Activated CD4-positive, alpha-beta memory T cell treated with anti-CD3 and anti-CD28 coated beads, Interleukin-2, amount 10 ng/mL, durations not matched to agents 7 days and 5 days (primary cell): ENCODE data around the gene CRABP2. TPM values are rescaled to one million over a fixed set of nuclear protein-coding genes. Genes with fewer than 3 reads are reported as not detected.

Experiments
- CTCF ChIA-PET: fragments of 350-600 bp; sonication (Branson Sonifier 250); formaldehyde crosslinking; loops from one replicate; lab custom pipeline; 2021; ENCODE audit warnings: antibody characterized with exemption, inconsistent platforms; lab: Charles Lee
- POLR2A ChIA-PET: fragments of 350-600 bp; sonication (Branson Sonifier 250); formaldehyde crosslinking; loops from one replicate; lab custom pipeline; 2021; ENCODE audit warnings: antibody characterized with exemption; lab: Charles Lee
- DNase-seq: peaks from one replicate; pipeline ENCODE4 v3.0.0-alpha.2; 2020
- H3K27ac Mint-ChIP-seq: one replicate; pipeline ENCODE4 v1.8.0; 2021; ENCODE audit warnings: mild to moderate bottlenecking, mixed read lengths
- H3K27me3 Mint-ChIP-seq: one replicate; pipeline ENCODE4 v1.8.0; 2021; ENCODE audit warnings: mixed read lengths
- H3K36me3 Mint-ChIP-seq: one replicate; pipeline ENCODE4 v1.8.0; 2021; ENCODE audit warnings: low read depth, mixed read lengths
- H3K4me1 Mint-ChIP-seq: one replicate; pipeline ENCODE4 v1.8.0; 2021; ENCODE audit warnings: mixed read lengths
- H3K4me3 Mint-ChIP-seq: one replicate; pipeline ENCODE4 v1.8.0; 2021; ENCODE audit warnings: mild to moderate bottlenecking, mixed read lengths
- H3K9me3 Mint-ChIP-seq: one replicate; pipeline ENCODE4 v1.8.0; 2021; ENCODE audit warnings: mixed read lengths
- total RNA-seq, 2 experiments: library from RNA; stranded (reverse); gene quantifications; one replicate each; pipeline ENCODE4 v1.2.3, GENCODE V29; 2021

CRABP2 gene
- total RNA-seq, 2 experiments from 2014 or later: 0.58 to 1.2 TPM

GRCh38 chr1:156706657-156707416 lies 1.5 kb upstream of the CRABP2 start:
- POLR2A ChIA-PET: interaction anchor here (0.6 to 3.3 kb wide), 11 partner anchors 9 to 45 kb away, joined by 3 to 11 read pairs (median 5); partner anchors contain the start of genes HDGF, ISG20L2 and METTL25B
- Mint-ChIP-seq H3K4me3 (peak overlapping the region; percentile 70), H3K27ac (no peak overlapping the region), H3K36me3 (no peaks in the 10 kb centered on the region), H3K27me3 (peaks cover 38% of the 10 kb centered on the region), H3K9me3 (no peaks in the 10 kb centered on the region), H3K4me1 (peaks cover 21% of the 10 kb centered on the region)
- CTCF ChIA-PET: interaction anchor here (0.6 to 10.7 kb wide), 14 partner anchors 9 to 186 kb away, joined by 3 to 109 read pairs (median 8); partner anchors contain the start of genes INSRR, MRPL24, NES and NTRK1
- DNase-seq: no peak

DNA sequence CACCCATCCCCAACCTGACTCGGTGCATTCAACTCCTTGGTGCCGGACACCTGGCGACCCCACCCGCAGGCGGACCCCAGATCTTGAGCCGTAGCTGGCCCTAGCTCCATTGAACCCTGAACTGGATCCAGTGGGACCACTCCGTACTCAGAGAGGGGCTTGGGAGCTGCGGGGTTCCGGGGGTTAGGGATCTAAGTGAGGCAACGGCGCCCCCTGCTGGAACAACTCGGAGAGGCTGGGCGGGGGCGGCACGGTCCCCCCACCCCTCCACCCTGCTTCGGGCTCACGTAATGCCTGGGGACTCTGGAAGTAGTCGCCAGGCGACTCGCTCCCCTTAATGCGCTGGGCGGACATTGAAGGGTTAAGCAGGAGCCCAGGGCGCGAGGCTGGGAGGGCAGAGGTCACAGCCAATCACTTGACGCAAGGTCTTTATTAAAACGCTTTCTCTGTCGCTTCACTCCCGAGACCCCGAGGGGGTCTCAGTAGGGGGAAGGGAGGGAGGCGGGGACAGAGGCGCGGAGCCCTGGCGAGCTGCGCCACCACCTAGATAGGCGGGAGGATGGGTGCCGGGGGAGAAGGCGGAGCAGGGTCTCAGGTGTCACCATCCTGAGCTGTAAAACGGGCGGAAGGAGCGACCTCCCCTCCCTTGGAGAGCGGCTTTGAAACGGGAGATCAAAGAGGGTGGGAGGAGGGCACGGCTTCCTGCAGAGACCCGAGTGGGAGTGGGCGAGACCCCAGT lies 704 bp upstream of the CRABP2 start:
- peak overlapping the region; percentile 70 for H3K4me3 Mint-ChIP-seq
- ChIA-PET CTCF (interaction anchor here (0.6 to 10.7 kb wide), 17 partner anchors 10 to 205 kb away, joined by 3 to 109 read pairs (median 7); partner anchors contain the start of genes INSRR, MRPL24, NES and NTRK1), POLR2A (interaction anchor here (0.6 to 3.3 kb wide), 10 partner anchors 9 to 46 kb away, joined by 3 to 11 read pairs (median 4); partner anchors contain the start of genes HDGF, ISG20L2 and METTL25B)
- H3K9me3 Mint-ChIP-seq: no peaks in the 10 kb centered on the region
- DNase-seq: peak; percentile 69
- H3K27me3 Mint-ChIP-seq: peaks cover 38% of the 10 kb centered on the region
- no peaks in the 10 kb centered on the region for H3K36me3 Mint-ChIP-seq
- H3K27ac Mint-ChIP-seq: no peak overlapping the region
- H3K4me1 Mint-ChIP-seq: peaks cover 21% of the 10 kb centered on the region

DNA sequence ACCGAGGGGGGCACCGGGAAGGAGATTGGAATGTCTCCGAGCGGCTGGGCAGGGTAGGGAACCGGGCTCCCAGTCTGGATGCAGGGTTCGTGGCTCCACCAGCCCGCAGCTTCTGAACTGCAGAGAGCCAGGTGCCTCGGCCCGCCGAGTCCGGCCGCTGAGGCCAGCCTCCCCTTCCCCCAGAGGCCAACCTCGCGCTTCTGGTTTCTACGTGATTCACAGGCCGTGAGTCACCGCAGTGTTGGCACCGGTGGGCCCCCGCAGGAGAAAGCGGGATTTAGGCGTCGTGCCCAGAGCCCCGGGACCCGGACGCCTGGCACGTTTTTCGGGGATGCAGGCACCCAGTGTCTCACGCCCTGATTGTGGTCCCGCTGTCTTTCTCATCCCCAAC lies 458 bp downstream of the CRABP2 start:
- no peak overlapping the region for H3K4me3 Mint-ChIP-seq
- CTCF ChIA-PET: interaction anchor here (1.3 to 10.7 kb wide), 7 partner anchors 11 to 155 kb away, joined by 6 to 109 read pairs (median 14); partner anchors contain the start of genes INSRR and NTRK1
- POLR2A ChIA-PET: interaction anchor here (1.3 to 3.3 kb wide), 3 partner anchors 14 to 47 kb away, joined by 3 to 11 read pairs (median 4); partner anchors contain the start of gene HDGF
- peaks cover 38% of the 10 kb centered on the region for H3K27me3 Mint-ChIP-seq
- no peaks in the 10 kb centered on the region for H3K9me3 Mint-ChIP-seq
- H3K36me3 Mint-ChIP-seq: no peaks in the 10 kb centered on the region
- DNase-seq: peak; percentile 21
- H3K4me1 Mint-ChIP-seq: peaks cover 21% of the 10 kb centered on the region
- no peak overlapping the region for H3K27ac Mint-ChIP-seq

DNA sequence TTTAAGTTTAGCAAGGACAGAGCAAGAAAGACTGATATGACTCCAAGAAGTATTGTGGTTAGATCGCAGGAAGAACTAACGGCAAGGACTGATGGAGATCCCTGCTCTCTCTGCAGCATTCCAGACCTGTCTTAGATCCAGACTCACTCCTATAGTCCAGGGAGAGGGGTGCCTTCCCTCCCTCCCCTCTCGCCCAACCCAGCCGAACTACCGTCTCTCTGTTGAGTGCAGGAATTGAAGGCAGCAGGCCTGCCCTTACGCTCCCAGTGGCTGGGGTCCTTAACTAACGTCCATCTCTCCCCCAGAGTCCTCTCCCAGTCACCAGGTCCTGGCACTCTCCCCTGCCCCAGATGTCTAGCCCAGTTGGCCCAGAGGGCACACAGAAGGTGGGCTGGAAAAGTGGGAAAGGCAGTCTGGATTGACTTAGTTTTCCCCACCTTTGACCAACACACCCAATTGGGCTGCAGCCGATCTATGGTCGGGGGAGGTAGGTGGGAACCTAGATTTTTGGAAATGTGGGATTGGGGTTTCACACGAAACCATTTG lies 1.1 kb downstream of the CRABP2 start:
- Mint-ChIP-seq H3K27ac (no peak overlapping the region), H3K36me3 (no peaks in the 10 kb centered on the region), H3K9me3 (no peaks in the 10 kb centered on the region), H3K4me3 (no peak overlapping the region), H3K27me3 (peaks cover 38% of the 10 kb centered on the region), H3K4me1 (peaks cover 21% of the 10 kb centered on the region)
- no peak for DNase-seq
- POLR2A ChIA-PET: interaction anchor here (2.1 to 3.3 kb wide), 2 partner anchors 14 to 43 kb away, joined by 4 to 11 read pairs; no protein-coding TSS in a partner anchor
- CTCF ChIA-PET: interaction anchor here (1.2 to 10.7 kb wide), 3 partner anchors 14 to 24 kb away, joined by 5 to 109 read pairs (median 6); partner anchors contain the start of genes ISG20L2 and METTL25B

DNA sequence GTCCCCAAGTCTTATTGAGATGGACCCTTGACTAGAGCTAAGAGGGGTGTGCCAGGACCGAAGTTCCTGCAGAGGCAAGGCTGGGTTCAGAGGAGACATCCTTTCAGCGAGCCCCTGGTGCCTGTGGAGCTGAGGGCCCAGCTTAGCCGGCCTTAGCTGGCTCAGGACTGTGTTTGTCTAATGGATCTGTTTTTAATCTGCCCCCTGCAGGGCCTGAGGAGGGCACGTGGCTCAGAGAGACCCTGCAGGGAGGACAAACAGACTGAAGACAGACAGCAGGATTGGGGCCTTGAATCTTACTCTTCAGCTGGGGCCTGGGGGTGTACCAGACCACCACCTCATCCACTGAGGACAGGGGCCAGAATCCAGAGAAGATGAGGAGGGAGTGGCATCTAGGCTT lies 1.6 kb downstream of the CRABP2 start:
- no peaks in the 10 kb centered on the region for H3K9me3 Mint-ChIP-seq
- peaks cover 21% of the 10 kb centered on the region for H3K4me1 Mint-ChIP-seq
- no peaks in the 10 kb centered on the region for H3K36me3 Mint-ChIP-seq
- CTCF ChIA-PET: interaction anchor here (1.2 to 10.7 kb wide), 4 partner anchors 14 to 42 kb away, joined by 3 to 109 read pairs (median 6); partner anchors contain the start of genes ISG20L2 and METTL25B
- peaks cover 38% of the 10 kb centered on the region for H3K27me3 Mint-ChIP-seq
- POLR2A ChIA-PET: interaction anchor here (3.3 kb wide), 1 partner anchor 13 kb away, joined by 11 read pairs; no protein-coding TSS in a partner anchor
- H3K4me3 Mint-ChIP-seq: no peak overlapping the region
- no peak for DNase-seq
- no peak overlapping the region for H3K27ac Mint-ChIP-seq

- POLR2A ChIA-PET: no interaction called here
- Mint-ChIP-seq H3K9me3 (no peaks in the 10 kb centered on the region), H3K4me1 (peaks cover 21% of the 10 kb centered on the region), H3K27ac (no peak overlapping the region), H3K27me3 (peaks cover 38% of the 10 kb centered on the region), H3K4me3 (no peak overlapping the region), H3K36me3 (no peaks in the 10 kb centered on the region)
- CTCF ChIA-PET: interaction anchor here (1.2 to 10.7 kb wide), 5 partner anchors 13 to 122 kb away, joined by 3 to 109 read pairs (median 5); partner anchors contain the start of genes ISG20L2 and METTL25B
- DNase-seq: no peak
Measured at GRCh38 chr1:156703336-156703735, 2.0 kb downstream of the CRABP2 start.

- peaks cover 9% of the 10 kb centered on the region for H3K4me1 Mint-ChIP-seq
- H3K36me3 Mint-ChIP-seq: no peaks in the 10 kb centered on the region
- CTCF ChIA-PET: interaction anchor here (0.7 to 10.7 kb wide), 3 partner anchors 11 to 148 kb away, joined by 3 to 109 read pairs (median 4); no protein-coding TSS in a partner anchor
- peaks cover 35% of the 10 kb centered on the region for H3K27me3 Mint-ChIP-seq
- H3K9me3 Mint-ChIP-seq: no peaks in the 10 kb centered on the region
- POLR2A ChIA-PET: no interaction called here
- DNase-seq: no peak
- no peak overlapping the region for H3K27ac Mint-ChIP-seq
- no peak overlapping the region for H3K4me3 Mint-ChIP-seq
Measured at GRCh38 chr1:156700736-156701531, 4.4 kb downstream of the CRABP2 start.

GRCh38 chr1:156698995-156699394 lies 6.4 kb downstream of the CRABP2 start:
- no peaks in the 10 kb centered on the region for H3K4me1 Mint-ChIP-seq
- H3K27me3 Mint-ChIP-seq: peaks cover 25% of the 10 kb centered on the region
- POLR2A ChIA-PET: no interaction called here
- no peaks in the 10 kb centered on the region for H3K36me3 Mint-ChIP-seq
- no peak for DNase-seq
- CTCF ChIA-PET: interaction anchor here (1.9 to 10.7 kb wide), 2 partner anchors 9 to 27 kb away, joined by 5 to 109 read pairs; no protein-coding TSS in a partner anchor
- H3K9me3 Mint-ChIP-seq: no peaks in the 10 kb centered on the region
- H3K27ac Mint-ChIP-seq: no peak overlapping the region
- no peak overlapping the region for H3K4me3 Mint-ChIP-seq

- ChIA-PET POLR2A (interaction anchor here (1.0 kb wide), 1 partner anchor 18 kb away, joined by 3 read pairs; no protein-coding TSS in a partner anchor), CTCF (interaction anchor here (1.2 to 10.7 kb wide), 2 partner anchors 7 to 10 kb away, joined by 3 to 109 read pairs; no protein-coding TSS in a partner anchor)
- Mint-ChIP-seq H3K4me1 (peaks cover 3% of the 10 kb centered on the region), H3K27me3 (peaks cover 31% of the 10 kb centered on the region), H3K27ac (no peak overlapping the region), H3K9me3 (no peaks in the 10 kb centered on the region), H3K4me3 (no peak overlapping the region), H3K36me3 (no peaks in the 10 kb centered on the region)
- DNase-seq: no peak
Measured at GRCh38 chr1:156697481-156697880, 7.9 kb downstream of the CRABP2 start.

GRCh38 chr1:156696755-156697154 lies 8.6 kb downstream of the CRABP2 start:
- H3K36me3 Mint-ChIP-seq: no peaks in the 10 kb centered on the region
- no peak overlapping the region for H3K27ac Mint-ChIP-seq
- peaks cover 7% of the 10 kb centered on the region for H3K4me1 Mint-ChIP-seq
- H3K4me3 Mint-ChIP-seq: no peak overlapping the region
- POLR2A ChIA-PET: interaction anchor here (1.0 kb wide), 1 partner anchor 19 kb away, joined by 3 read pairs; no protein-coding TSS in a partner anchor
- CTCF ChIA-PET: no interaction called here
- H3K27me3 Mint-ChIP-seq: peaks cover 38% of the 10 kb centered on the region
- DNase-seq: no peak
- no peaks in the 10 kb centered on the region for H3K9me3 Mint-ChIP-seq

GRCh38 chr1:156694690-156694962 lies 10.8 kb downstream of the CRABP2 start:
- peaks cover 60% of the 10 kb centered on the region for H3K27me3 Mint-ChIP-seq
- DNase-seq: no peak
- H3K4me1 Mint-ChIP-seq: peaks cover 10% of the 10 kb centered on the region
- H3K9me3 Mint-ChIP-seq: no peaks in the 10 kb centered on the region
- ChIA-PET POLR2A (no interaction called here), CTCF (interaction anchor here (1.0 to 2.1 kb wide), 3 partner anchors 11 to 31 kb away, joined by 4 to 5 read pairs (median 5); no protein-coding TSS in a partner anchor)
- H3K4me3 Mint-ChIP-seq: no peak overlapping the region
- no peaks in the 10 kb centered on the region for H3K36me3 Mint-ChIP-seq
- no peak overlapping the region for H3K27ac Mint-ChIP-seq
